GM19395 (cell line): Measurements from ENCODE around the gene MN1.

Experiments used
- ATAC-seq: cut with Tn5 transposase; IDR thresholded peaks from one replicate; pipeline ENCODE4 v1.9.1; 2021; ENCODE audit warnings: mild to moderate bottlenecking, moderate library complexity; ENCODE audit not compliant: unreplicated experiment

Gene MN1

DNA sequence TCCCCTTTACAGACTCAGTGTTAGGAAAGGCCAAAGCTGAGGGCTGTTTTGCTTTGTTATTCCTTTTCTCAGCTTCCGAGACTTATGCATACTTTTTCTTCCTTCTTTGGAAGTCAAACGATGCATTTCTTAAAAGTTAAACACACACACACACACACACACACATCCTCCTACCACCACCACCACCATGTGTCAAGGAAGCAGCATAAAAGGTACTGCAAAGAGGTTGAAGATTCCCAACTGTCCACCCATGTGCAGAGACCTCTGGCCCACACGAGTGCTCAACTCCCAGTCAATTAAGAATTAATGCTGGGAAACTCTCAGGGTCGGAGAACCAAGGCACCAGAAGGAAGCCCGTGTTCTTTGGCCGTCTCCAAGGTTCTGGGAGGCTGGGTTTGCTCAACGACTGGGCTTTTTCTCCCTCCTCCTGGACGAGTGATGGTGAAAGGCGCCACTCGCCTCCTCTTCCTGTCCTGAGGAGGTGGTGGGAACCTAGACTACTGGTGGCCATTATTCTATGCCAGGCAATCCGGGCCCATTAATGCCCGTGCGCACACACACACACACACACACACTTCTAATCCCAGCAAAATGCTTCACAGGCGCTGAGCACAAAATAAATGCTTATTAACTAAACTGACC, 15.1 kb downstream of the MN1 start:
- ATAC-seq = no peak

DNA sequence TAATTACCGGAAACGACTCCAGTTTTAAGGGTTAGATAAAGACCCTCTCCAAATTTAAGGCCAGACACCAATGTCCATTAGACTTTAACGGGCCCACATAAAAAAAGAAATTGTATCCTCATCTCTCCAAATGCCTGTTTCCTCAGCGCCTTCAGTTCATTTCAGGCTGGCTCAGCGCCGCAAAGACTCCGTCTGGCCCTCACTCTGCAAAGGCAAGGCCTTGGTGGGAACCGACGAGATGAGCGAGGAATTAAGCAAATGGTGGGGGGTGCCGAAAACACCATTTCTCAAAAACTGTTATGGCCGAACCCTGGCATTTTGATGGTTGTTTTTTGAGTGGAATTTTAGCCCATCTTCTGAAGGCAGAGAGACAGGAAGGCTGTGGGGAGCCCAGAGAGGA, 15.7 kb downstream of the MN1 start:
- ATAC-seq = no peak

DNA sequence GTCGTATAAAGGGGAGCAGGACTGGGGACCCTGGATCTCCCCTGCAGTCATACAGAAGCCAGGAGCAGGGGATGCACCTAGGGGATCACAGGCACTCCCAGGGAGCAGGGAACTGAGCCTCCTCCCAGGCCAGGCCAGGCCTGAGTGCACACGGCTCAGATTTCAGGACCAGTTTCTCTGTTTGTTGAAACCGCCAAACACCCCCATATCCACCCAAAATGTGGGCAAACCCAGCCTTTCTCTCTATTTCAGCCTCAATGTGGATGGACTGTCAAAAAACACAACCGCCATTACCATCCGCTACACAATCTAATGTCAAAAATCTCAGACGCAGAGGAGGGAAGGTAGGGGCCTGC, 17.5 kb downstream of the MN1 start:
- ATAC-seq = no peak

GRCh38 chr22:27783436-27784119, 18.0 kb downstream of the MN1 start:
- ATAC-seq = no peak

DNA sequence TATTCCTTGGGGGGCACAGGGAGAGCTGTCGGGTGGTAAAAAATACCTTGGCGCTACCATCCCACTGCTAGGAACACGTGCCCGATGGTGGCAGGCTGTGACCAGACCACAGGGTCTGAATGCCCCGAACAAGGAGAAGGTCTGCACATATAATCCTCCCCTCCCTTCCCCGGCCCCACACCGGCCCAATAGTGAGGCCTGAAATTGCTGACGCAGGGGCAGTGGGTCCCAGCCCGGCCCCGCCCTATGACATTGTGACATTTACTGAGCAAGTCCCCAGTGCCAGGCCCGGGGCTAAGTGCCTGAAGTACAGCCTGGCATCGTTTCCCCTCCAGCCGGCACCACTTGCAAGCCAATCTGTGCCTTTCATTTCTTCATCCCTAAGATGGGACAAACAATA, 19.5 kb downstream of the MN1 start:
- no peak for ATAC-seq

DNA sequence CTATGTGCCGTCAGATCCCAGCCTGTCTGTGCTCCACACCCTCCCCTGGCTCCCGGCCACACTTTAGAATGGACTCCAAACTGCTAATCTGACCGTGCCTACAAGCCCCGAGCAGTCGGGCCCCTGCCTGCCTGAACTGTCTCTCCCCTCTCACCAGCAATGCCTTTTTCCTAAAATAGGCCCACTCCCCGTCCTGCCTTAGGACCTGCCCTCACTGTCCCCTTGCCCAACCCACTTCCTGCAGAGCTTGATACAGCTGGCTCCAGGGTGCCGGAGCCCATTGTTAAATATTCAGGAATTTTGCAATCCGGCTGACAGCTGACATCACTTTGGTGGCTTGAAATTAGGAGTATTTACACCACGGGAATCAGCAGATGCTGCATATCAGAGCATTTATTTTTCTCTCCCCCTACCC, 21.4 kb downstream of the MN1 start:
- ATAC-seq = no peak

DNA sequence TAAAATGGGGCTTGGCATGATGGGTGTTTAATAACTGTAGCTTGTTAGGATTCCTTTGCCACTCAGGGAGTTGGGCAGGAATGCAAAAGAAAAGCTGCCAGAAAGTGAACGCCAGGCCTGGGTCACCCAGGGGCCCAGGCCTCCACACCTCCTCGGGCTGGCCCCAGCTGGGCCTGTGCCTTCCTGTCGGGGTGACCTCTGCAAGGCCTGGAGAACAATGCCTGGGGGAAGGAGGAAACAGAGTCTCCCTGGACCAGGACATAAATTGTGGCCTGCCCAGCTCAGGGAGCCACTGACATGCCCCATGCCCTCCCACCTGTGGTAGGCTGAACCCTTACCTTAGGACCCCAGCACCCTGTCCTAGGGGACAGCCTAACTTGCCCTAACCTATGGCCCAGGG, 21.9 kb downstream of the MN1 start:
- ATAC-seq = no peak

- ATAC-seq = no peak
Measured at GRCh38 chr22:27778294-27779090, 23.1 kb downstream of the MN1 start.

DNA sequence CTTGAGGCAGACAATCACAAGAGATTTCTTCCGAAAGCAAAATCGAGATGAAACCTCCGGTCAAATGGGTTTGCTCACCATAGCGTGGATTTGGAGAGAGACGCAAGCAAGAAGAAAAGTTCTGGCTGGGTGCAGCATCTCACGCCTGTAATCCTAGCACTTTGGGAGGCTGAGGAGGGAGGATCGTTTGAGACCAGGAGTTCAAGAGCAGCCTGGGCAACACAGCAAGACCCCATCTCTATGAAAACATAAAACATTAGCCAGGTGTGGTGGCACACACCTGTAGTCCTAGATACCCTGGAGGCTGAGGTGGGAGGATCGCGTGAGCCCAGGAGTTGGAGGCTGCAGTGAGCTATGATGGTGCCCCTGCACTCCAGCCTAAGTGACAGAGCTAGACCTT, 24.4 kb downstream of the MN1 start:
- ATAC-seq = no peak

DNA sequence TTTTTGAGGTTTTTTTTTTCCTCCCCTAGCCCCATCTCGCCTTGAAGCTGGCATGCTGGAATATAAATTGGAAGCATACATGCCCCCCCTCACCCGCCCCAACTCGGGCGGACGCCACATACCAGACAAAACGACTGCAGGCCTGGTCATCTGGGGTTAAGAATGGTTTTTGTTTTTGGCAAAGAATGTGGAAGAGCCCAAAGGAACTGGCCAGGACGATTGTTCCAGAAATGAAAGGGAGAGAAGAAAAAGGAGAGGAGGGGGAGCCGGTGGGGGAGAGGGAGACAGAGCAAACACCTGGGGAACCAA, 25.0 kb downstream of the MN1 start:
- no peak for ATAC-seq

DNA sequence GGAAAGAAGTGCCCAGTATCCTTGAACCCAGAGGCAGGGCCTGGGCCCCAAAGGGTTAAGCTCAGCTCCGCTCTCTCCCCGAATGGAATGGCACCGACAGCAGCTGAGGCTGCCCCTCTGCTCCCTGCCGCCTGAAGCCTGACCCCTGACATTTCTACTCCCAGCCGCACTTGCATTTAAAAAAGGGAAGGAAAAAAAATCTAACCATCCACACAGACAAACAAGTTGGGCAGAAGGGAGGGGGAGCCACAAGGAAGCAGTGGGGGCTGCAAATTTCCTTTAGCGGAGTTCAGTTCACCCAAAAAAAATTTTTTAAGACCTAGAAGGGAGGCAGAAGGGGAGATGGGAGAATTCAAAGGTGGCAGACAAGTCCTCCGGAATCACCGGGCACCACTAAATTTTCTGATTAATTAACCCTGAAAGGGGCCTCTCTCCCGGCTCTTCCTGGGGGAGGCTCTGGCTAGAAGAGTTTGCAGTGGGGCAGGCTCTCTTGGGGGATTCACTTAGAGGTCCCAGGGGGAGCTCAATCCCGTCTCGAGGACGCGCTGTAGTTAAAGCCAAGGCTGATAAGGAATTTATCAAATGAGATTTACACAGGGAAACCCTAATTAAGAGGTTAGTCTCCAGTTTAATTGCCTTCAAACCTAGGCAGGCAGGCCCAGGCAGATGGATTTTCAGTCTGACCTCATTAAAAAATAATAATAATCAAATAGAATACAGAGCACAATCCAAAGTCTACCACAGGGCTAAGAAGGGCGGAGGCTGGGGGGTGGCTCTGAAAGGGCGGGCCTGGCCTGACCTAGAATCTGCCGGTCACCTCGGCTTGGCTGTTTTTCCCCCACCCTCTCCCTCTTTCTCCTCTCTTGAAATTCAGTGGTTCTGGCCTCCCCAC, 25.6 kb downstream of the MN1 start:
- no peak for ATAC-seq

DNA sequence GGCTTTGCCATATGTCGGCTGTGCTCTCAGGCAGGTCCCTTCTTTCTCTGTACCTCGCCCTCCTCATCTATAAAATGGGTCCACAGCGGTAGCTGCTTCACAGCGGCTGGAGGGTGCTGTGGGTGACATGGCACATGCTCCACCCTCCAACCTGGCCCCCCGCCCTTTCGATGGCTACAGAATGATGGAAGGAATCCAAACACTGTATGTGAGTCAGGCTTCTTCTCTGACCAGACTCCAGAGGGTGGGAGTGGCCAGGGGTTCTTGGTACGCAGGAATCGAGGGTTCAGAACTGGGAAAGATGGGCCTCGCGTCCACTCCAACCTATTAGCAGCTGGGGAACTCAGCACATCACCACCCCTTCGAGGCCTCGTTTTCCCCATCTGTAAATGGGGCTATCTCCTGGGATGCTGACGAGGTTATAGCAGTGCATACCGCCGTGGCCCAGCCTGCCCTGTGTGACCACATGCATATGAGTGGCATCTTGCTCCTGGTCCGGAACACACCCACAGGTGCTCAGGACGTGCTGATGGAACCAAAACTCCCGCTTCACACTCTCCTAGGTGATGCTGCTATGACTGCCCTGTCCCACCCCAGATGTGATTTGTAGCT, 26.4 kb downstream of the MN1 start:
- no peak for ATAC-seq

- no peak for ATAC-seq
Measured at GRCh38 chr22:27774200-27774599, 27.4 kb downstream of the MN1 start.

- no peak for ATAC-seq
Measured at GRCh38 chr22:27772984-27773498, 28.5 kb downstream of the MN1 start.

DNA sequence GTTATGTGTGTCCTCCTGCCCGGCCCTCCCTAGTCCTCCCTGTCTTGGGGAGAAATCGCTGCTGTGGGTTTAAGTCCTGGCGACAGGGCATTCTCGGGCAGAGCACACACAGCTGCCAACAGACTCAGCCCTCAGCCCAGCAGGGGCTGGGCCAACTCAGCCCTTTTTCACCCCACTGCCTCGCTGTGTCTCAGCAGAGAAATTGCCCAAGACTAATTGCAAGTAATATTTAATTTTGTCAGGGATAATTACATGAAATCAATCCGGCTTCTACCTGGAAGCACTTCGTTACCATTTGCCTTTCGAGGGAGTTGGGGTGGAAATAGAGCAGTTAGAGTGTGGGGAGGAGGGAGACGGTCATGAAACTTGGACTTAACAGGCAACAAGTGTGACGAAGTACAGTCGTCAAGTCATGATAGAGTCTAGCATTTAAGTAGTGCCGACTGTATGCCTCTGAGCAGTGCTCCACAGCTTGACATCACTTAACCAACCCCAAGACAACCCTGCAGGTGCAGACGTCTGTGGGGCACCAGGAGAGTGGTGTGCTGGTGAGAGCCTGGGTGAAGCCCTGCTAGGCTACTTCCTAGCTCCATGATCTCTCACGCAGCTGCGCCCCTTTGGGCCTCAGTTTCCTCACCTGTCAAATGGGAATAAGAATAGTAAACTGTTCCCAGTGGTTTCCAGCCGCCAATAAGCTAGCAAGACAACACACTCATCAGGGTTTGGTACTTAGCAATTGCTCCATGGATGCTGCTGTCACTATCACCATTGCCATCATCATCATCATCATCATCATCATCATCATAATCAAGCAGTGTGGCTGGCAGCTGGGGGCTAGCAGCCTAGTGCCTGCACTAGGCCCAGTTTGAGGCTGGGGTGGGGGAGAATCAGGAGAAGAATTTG, 29.2 kb downstream of the MN1 start:
- no peak for ATAC-seq

GRCh38 chr22:27771637-27772036, 29.9 kb downstream of the MN1 start:
- no peak for ATAC-seq

GRCh38 chr22:27769012-27769411, 32.5 kb downstream of the MN1 start:
- ATAC-seq = no peak

GRCh38 chr22:27768027-27768653, 33.4 kb downstream of the MN1 start:
- ATAC-seq = no peak

GRCh38 chr22:27766679-27767078, 34.9 kb downstream of the MN1 start:
- no peak for ATAC-seq
